ENCODE measurements around the gene AMTN. TPM values are rescaled to one million over a fixed set of nuclear protein-coding genes. Genes with fewer than 3 reads are reported as not detected.
"Not testable (repeated sequence)": the region's sequence is repeated elsewhere in the genome, so short reads cannot be mapped to it uniquely, and the experiment has no call there.

The AMTN gene
- total RNA-seq, 2 donors from 2014 or later = not detected

DNA sequence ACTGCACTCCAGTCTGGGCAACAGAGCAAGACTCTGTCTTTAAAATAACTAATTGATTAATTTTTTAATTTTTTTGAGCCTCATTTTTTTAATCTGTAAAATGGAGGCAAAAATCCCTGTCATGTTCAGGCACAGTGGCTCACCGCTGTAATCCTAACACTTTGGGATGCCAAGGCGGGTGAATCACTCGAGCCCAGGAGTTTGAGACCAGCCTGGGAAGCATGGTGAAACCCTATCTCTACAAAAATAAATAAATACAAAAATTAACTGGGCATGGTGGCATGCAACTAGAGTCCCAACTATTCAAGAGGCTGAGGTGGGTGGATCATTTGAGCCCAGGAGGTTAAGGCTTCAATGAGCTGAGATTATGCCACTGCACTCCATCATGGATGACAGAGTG lies 15.4 kb downstream of the AMTN start:
- Histone ChIP-seq H3K4me3 (no peak overlapping the region), H3K27ac (no peak overlapping the region), H3K36me3 (no peaks in the 10 kb centered on the region), H3K27me3 (replicated peaks; ENCODE audit: insufficient read depth) (no peaks in the 10 kb centered on the region), H3K4me1 (ENCODE audit: control insufficient read depth in 1 of 2, low read depth in 2 of 2) (no peaks in the 10 kb centered on the region), H3K9me3 (no peaks in the 10 kb centered on the region)
- TF ChIP-seq, protein P1, sequence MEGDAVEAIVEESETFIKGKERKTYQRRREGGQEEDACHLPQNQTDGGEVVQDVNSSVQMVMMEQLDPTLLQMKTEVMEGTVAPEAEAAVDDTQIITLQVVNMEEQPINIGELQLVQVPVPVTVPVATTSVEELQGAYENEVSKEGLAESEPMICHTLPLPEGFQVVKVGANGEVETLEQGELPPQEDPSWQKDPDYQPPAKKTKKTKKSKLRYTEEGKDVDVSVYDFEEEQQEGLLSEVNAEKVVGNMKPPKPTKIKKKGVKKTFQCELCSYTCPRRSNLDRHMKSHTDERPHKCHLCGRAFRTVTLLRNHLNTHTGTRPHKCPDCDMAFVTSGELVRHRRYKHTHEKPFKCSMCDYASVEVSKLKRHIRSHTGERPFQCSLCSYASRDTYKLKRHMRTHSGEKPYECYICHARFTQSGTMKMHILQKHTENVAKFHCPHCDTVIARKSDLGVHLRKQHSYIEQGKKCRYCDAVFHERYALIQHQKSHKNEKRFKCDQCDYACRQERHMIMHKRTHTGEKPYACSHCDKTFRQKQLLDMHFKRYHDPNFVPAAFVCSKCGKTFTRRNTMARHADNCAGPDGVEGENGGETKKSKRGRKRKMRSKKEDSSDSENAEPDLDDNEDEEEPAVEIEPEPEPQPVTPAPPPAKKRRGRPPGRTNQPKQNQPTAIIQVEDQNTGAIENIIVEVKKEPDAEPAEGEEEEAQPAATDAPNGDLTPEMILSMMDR (IDR thresholded peaks at IDR 0.05) = no peak
- no peak for DNase-seq (ENCODE audit: low spot score)
- ATAC-seq (ENCODE audit: insufficient number of reproducible peaks, low FRiP score, low read depth) = no peak

DNA sequence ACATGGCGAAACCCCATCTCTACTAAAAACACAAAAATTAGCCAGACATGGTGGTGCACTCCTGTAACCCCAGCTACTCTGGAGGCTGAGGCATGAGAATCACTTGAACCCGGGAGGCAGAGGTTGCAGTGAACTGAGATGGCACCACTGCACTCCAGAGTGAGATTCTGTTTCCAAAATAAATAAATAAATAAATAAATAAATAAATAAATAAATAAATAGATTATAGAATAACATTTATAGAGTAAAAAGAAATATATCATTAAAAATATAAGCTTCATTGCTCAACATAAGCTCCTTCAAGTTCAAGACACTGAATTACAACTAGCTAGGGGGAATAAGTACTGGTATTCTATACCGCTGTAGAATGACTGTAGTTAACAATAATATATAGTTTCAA lies 16.5 kb downstream of the AMTN start:
- DNase-seq (ENCODE audit: low spot score); H3K9me3 ChIP-seq; ATAC-seq (ENCODE audit: insufficient number of reproducible peaks, low FRiP score, low read depth); H3K4me3 ChIP-seq; H3K27ac ChIP-seq; H3K27me3 ChIP-seq (replicated peaks; ENCODE audit: insufficient read depth); H3K4me1 ChIP-seq (ENCODE audit: control insufficient read depth in 1 of 2, low read depth in 2 of 2); H3K36me3 ChIP-seq: not testable (repeated sequence)

DNA sequence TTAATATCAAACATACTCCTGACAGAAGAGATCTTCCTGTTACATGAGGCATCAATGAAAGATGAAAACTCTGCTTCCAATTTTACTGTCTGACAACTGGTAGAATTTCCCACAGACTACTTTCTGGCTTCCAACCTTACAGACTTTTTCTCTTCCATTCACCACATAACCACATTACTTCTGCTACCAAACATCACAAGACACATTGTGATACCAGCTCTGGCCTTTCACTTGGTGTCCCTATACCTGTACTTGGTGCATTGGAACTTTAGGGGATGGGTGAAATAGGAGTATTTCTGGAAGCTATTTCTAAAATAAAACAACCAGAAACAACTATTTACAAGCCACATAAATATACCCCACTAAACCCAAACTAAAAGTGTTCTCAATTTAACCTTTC lies 20.5 kb downstream of the AMTN start:
- TF ChIP-seq, protein P1 (IDR thresholded peaks at IDR 0.05) = no peak
- no peak for ATAC-seq (ENCODE audit: insufficient number of reproducible peaks, low FRiP score, low read depth)
- DNase-seq (ENCODE audit: low spot score) = no peak
- H3K4me3 ChIP-seq = no peak overlapping the region
- no peaks in the 10 kb centered on the region for H3K27me3 ChIP-seq (replicated peaks; ENCODE audit: insufficient read depth)
- H3K27ac ChIP-seq = no peak overlapping the region
- H3K4me1 ChIP-seq (ENCODE audit: control insufficient read depth in 1 of 2, low read depth in 2 of 2) = no peaks in the 10 kb centered on the region
- no peaks in the 10 kb centered on the region for H3K36me3 ChIP-seq
- no peaks in the 10 kb centered on the region for H3K9me3 ChIP-seq

DNA sequence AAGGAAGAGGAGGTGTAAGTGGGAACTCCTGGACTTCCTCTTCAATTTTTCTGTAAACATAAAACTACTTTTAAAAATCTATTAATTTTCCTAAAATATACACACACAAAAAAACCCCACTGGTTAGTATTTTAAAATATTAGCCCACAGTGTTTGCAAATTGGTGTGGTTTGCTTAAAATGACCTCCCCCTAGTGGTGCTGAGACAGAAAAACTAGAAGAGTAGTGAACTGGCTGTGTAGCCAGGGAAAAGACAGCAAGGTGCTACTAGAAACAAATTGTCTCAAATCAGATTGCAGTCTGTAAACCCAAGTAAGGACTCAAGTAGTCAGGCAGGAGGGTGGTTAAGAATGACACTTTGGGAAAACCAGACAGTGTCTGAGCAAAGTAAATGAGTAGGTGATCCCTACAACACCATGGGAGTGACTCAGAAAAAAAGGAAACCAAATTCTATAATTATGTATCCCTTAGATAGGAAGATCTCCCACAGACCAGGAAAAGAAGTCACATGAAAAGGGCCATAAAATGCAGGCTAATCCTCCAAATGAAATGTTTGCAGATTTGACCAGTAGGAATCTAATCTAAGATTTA lies 26.0 kb downstream of the AMTN start:
- Histone ChIP-seq H3K36me3 (no peaks in the 10 kb centered on the region), H3K4me3 (no peak overlapping the region), H3K27me3 (replicated peaks; ENCODE audit: insufficient read depth) (no peaks in the 10 kb centered on the region), H3K9me3 (no peaks in the 10 kb centered on the region), H3K27ac (no peak overlapping the region), H3K4me1 (ENCODE audit: control insufficient read depth in 1 of 2, low read depth in 2 of 2) (no peaks in the 10 kb centered on the region)
- TF ChIP-seq, protein P1 (IDR thresholded peaks at IDR 0.05) = no peak
- ATAC-seq (ENCODE audit: insufficient number of reproducible peaks, low FRiP score, low read depth) = no peak
- no peak for DNase-seq (ENCODE audit: low spot score)

DNA sequence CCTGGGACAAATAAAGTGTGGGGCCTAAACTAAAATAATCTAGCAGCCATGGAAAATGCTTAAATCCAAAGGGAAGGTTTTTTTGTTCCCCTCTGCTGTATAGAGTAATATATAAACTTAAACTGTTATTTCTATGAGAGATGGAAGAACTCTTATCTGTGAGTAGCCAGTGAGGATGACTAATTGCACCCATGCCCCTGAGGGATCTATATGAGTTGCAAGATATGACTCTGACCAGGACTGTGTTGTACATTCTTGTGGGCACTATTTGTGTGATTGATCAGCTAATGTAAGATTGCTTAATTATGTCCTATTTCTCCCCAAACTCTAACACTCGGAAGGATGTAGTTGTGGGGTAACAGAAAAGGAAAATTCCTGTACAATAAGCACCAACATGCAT lies 38.5 kb downstream of the AMTN start:
- H3K36me3 ChIP-seq = no peaks in the 10 kb centered on the region
- DNase-seq (ENCODE audit: low spot score) (no peak), ATAC-seq (ENCODE audit: insufficient number of reproducible peaks, low FRiP score, low read depth) (no peak)
- H3K4me1 ChIP-seq (ENCODE audit: control insufficient read depth in 1 of 2, low read depth in 2 of 2) = peaks cover 10% of the 10 kb centered on the region in 2 donors
- no peaks in the 10 kb centered on the region for H3K9me3 ChIP-seq
- no peaks in the 10 kb centered on the region for H3K27me3 ChIP-seq (replicated peaks; ENCODE audit: insufficient read depth)
- TF ChIP-seq, protein P1 (IDR thresholded peaks at IDR 0.05) = no peak
- no peak overlapping the region for H3K27ac ChIP-seq
- H3K4me3 ChIP-seq = no peak overlapping the region

DNA sequence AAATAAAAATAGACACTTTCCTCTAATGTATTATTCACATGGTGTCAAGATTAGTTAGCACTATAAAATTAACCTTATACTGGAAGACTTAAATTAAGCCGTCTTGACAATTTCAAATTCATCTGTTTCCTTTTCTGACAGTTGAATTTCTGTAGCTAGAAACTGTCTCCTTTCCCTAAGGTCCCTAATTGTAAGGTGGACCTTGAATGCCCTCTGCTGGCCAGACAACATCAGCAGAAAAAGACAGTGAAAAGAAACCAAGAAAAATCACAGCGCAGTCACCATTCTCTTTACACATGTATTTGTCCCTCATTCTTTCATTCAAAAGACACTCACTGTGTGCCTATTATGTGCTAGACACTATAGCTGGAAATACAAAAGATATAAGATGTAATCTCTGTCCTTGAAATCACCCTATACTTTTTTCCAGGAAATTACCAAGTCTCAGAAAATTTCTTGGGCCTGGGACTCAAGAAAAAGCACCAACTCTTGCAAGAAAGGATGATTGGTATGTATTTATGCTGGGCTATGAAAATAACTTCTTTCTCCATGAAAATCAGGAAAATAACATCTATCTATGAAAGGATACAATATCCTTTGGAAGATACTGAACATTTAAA lies 41.0 kb downstream of the AMTN start:
- Histone ChIP-seq H3K4me1 (ENCODE audit: control insufficient read depth in 1 of 2, low read depth in 2 of 2) (peaks cover 10% of the 10 kb centered on the region in 2 donors), H3K9me3 (no peaks in the 10 kb centered on the region), H3K4me3 (peak overlapping the region; percentile 50), H3K27me3 (replicated peaks; ENCODE audit: insufficient read depth) (no peaks in the 10 kb centered on the region), H3K36me3 (no peaks in the 10 kb centered on the region), H3K27ac (no peak overlapping the region)
- no peak for ATAC-seq (ENCODE audit: insufficient number of reproducible peaks, low FRiP score, low read depth)
- DNase-seq (ENCODE audit: low spot score) = no peak
- TF ChIP-seq, protein P1 (IDR thresholded peaks at IDR 0.05) = peak; percentile 62

All from thoracic aorta (tissue), 2 donors.